GM12878 (cell line): Measurements from ENCODE around the gene CRKL. TPM values are rescaled to one million over a fixed set of nuclear protein-coding genes. Genes with fewer than 3 reads are reported as not detected.

Experiments used
- ATAC-seq: fragments of 200-7000 bp; cut with Tn5 transposase; 3 replicates; pipeline ENCODE4 v1.9.1; 2020; ENCODE audit warnings: mild to moderate bottlenecking, moderate library complexity
- BruUV-seq: library from RNA; stranded (reverse); fragments of 400-500 nt; replicated peaks from 2 replicates; lab custom pipeline; 2021; lab: Mats Ljungman, UMichigan
- CTCF ChIA-PET: fragments of 300-600 bp; sonication (Branson Sonifier 250); formaldehyde crosslinking; extraction: SDS; loops from one replicate; lab custom pipeline; 2021; ENCODE audit warnings: inconsistent platforms; lab: Yijun Ruan, JAX
- POLR2A ChIA-PET: fragments of 350-600 bp; formaldehyde crosslinking; extraction: SDS; loops from one replicate; lab custom pipeline; 2021; ENCODE audit warnings: inconsistent platforms; lab: Charles Lee
- RAD21 ChIA-PET: fragments of 300-600 bp; sonication (Branson Sonifier 250); formaldehyde crosslinking; loops from one replicate; lab custom pipeline; 2023; ENCODE audit warnings: antibody characterized with exemption; ENCODE audit not compliant: unreplicated experiment; lab: Charles Lee
- SMC1A ChIA-PET: fragments of 300-600 bp; sonication (Branson Sonifier 250); formaldehyde crosslinking; loops from one replicate; lab custom pipeline; 2023; ENCODE audit not compliant: unreplicated experiment, uncharacterized antibody; lab: Charles Lee
- DNase-seq: peaks from one replicate; pipeline ENCODE4 v3.0.0-alpha.2; 2011; ENCODE audit warnings: low read depth, low spot score
- FAIRE-seq: peaks from 3 replicates; lab custom pipeline; 2011; peaks lifted over from hg19 to GRCh38; lab: Jason Lieb, UNC
- H2AFZ ChIP-seq: 2 replicates; pipeline ENCODE4 v1.6.0; 2011; ENCODE audit warnings: low read depth, low read length, control low read depth; ENCODE audit not compliant: control insufficient read depth
- H3K27ac ChIP-seq: 2 replicates; pipeline ENCODE4 v1.5.1; 2011; ENCODE audit warnings: control low read depth; ENCODE audit not compliant: control insufficient read depth, insufficient read depth
- H3K27me3 ChIP-seq, 2 experiments: replicated peaks in 1 of 2; 2 replicates each; pipeline versions ENCODE4 v1.6.0 to v1.6.1; 2011; ENCODE audit warnings: low read length in 1 of 2; ENCODE audit not compliant: control insufficient read depth in 2 of 2, insufficient read depth in 2 of 2
- H3K36me3 ChIP-seq, 2 experiments: 2 replicates each; pipeline ENCODE4 v1.5.1; 2011; ENCODE audit warnings: low read length in 1 of 2; ENCODE audit not compliant: control insufficient read depth in 2 of 2, insufficient read depth in 2 of 2
- H3K4me1 ChIP-seq: 2 replicates; pipeline ENCODE4 v1.6.1; 2011; ENCODE audit warnings: mild to moderate bottlenecking, low read length, moderate library complexity, mixed read lengths; ENCODE audit not compliant: control insufficient read depth, insufficient read depth
- H3K4me2 ChIP-seq: 2 replicates; pipeline ENCODE4 v1.6.0; 2011; ENCODE audit warnings: control low read depth; ENCODE audit not compliant: control insufficient read depth, insufficient read depth
- H3K4me3 ChIP-seq: fragments of 200-600 bp; sonication (generic); 2 replicates; pipeline ENCODE4 v1.5.1; 2016
- H3K79me2 ChIP-seq: 2 replicates; pipeline ENCODE4 v1.6.0; 2011; ENCODE audit warnings: low read length; ENCODE audit not compliant: control insufficient read depth, insufficient read depth
- H3K9ac ChIP-seq: 2 replicates; pipeline ENCODE4 v1.8.0; 2011; ENCODE audit warnings: low read length, control low read depth, mixed read lengths; ENCODE audit not compliant: control insufficient read depth, insufficient read depth
- H3K9me3 ChIP-seq: replicated peaks from 3 replicates; pipeline ENCODE4 v1.5.1; 2011; ENCODE audit warnings: mild to moderate bottlenecking, low read length; ENCODE audit not compliant: control insufficient read depth, insufficient read depth
- H4K20me1 ChIP-seq: 2 replicates; pipeline ENCODE4 v1.6.0; 2011; ENCODE audit not compliant: control insufficient read depth, insufficient read depth
- BACH1 ChIP-seq: fragments of 450-650 bp; IDR thresholded peaks from 2 replicates; pipeline ENCODE4 v1.6.1; 2017; ENCODE audit warnings: mild to moderate bottlenecking, borderline replicate concordance
- GABPA ChIP-seq: IDR thresholded peaks from 2 replicates; pipeline ENCODE4 v1.6.1; 2014; ENCODE audit warnings: antibody characterized with exemption, low read depth, mild to moderate bottlenecking, inconsistent platforms
- NFXL1 ChIP-seq: fragments of 450-650 bp; IDR thresholded peaks from 2 replicates; pipeline ENCODE4 v1.6.1; 2017; ENCODE audit warnings: antibody characterized with exemption, mild to moderate bottlenecking, borderline replicate concordance
- NFYB ChIP-seq: IDR thresholded peaks from 2 replicates; pipeline ENCODE4 v1.6.1; 2011; ENCODE audit warnings: low read depth, mild to moderate bottlenecking, low read length, improper control_type of control experiment, moderate library complexity; ENCODE audit not compliant: insufficient read depth
- NRF1 ChIP-seq: conservative IDR thresholded peaks from 2 replicates; pipeline ENCODE4 v1.6.1; 2011; ENCODE audit warnings: mild to moderate bottlenecking, low read depth, low read length, improper control_type of control experiment
- RB1 ChIP-seq: fragments of 450-650 bp; formaldehyde crosslinking; IDR thresholded peaks from 2 replicates; pipeline ENCODE4 v1.6.1; 2017; ENCODE audit warnings: mild to moderate bottlenecking, borderline replicate concordance
- RELB ChIP-seq: fragments of 450-650 bp; IDR thresholded peaks from 2 replicates; pipeline ENCODE4 v1.6.1; 2017; ENCODE audit warnings: low read depth, mild to moderate bottlenecking, moderate library complexity
- RFX5 ChIP-seq: IDR thresholded peaks from 2 replicates; pipeline ENCODE4 v1.6.1; 2011; ENCODE audit warnings: low read depth, low read length, improper control_type of control experiment
- SMAD1 ChIP-seq: fragments of 450-650 bp; IDR thresholded peaks from 2 replicates; pipeline ENCODE4 v1.6.1; 2018; ENCODE audit warnings: mild to moderate bottlenecking, low read depth; ENCODE audit not compliant: partially characterized antibody
- WRNIP1 ChIP-seq: IDR thresholded peaks from 2 replicates; pipeline ENCODE4 v1.6.1; 2011; ENCODE audit warnings: low read depth, low read length, improper control_type of control experiment, borderline replicate concordance
- YY1 ChIP-seq: IDR thresholded peaks from 2 replicates; pipeline ENCODE4 v1.6.1; 2011; ENCODE audit warnings: low read depth, mild to moderate bottlenecking, low read length
- ZBTB4 ChIP-seq: fragments of 450-650 bp; formaldehyde crosslinking; IDR thresholded peaks from 2 replicates; pipeline ENCODE4 v1.4.0; 2022; ENCODE audit warnings: mild to moderate bottlenecking, moderate library complexity
- WGBS: methylation state at CpG from one replicate; pipeline ENCODE4 v1.1.6; 2016; ENCODE audit warnings: low lambda C conversion rate; ENCODE audit not compliant: insufficient replicate concordance, insufficient coverage; ENCODE audit errors: missing lambda C conversion rate; 5-methylcytosine and 5-hydroxymethylcytosine counted together
- in situ Hi-C: fragments of 300-500 bp; cut with MboI; formaldehyde crosslinking; loops from 9 replicates; pipeline ENCODE4 v1.14.3; 2018; ENCODE audit warnings: mixed read lengths
- intact Hi-C: fragments of 100-400 bp; cut with micrococcal nuclease; formaldehyde crosslinking; loops from one replicate; pipeline ENCODE4 v1.14.2; 2022; ENCODE audit not compliant: unreplicated experiment
- polyA plus RNA-seq, 11 experiments: library from polyadenylated mRNA; depleted of rRNA in 4 of 11; unstranded in 6 of 11; stranded (reverse) in 5 of 11; fragments of >200 nt; fragmentation: Nextera tagmentation in 4 of 11; fragmentation: Illumina TruSeq in 1 of 11; extraction: Ambion mirVana in 4 of 11; extraction: Trizol in 1 of 11; gene quantifications; 1 replicate in 1 of 11; 2 replicates in 10 of 11; pipeline versions ENCODE4 v1.2.1 to v1.2.3, GENCODE V29; 2011 to 2016; ENCODE audit warnings: inconsistent platforms in 2 of 11, missing spikeins in 2 of 11, low read depth in 1 of 11
- total RNA-seq, 4 experiments: library from RNA; depleted of rRNA in 3 of 4; stranded (reverse); fragments of >200 nt in 3 of 4; fragmentation: Illumina TruSeq in 1 of 4; extraction: Trizol in 1 of 4; gene quantifications; 2 replicates each; pipeline versions ENCODE4 v1.2.1 to v1.2.3, GENCODE V29; 2013 to 2021

Gene CRKL
- total and polyA plus RNA-seq, 10 of the 15 experiments (the other 5 are each of a cell fraction or from before 2014, with no cell fraction given), result 12.6 to 61.2 (median 32.7) TPM

DNA sequence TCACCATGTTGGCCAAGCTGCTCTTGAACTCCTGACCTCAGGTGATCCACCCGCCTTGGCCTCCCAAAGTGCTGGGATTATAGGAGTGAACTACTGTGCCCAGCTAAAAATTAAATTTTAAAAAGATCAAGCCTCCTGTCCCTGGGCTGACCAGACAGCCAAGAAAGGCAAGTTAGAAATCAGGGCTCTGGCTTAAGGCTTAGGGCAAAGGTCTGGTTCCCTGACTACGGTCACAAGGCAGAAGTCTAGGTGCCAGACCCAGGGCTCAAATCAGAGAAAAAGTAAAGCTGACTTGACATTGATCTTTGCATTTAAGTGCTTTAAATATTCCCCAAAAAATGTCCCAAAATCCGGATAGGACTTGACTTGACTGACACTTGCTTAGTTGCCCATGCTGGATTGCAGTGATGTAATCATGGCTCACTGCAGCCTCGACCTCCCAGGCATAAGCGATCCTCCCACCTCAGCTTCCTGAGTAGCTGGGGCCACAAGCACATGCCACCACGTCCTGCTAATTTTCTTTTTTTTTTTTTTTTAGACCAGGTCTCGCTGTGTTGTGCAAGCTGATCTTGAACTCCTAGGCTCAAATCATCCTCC, 17.3 kb upstream of the CRKL start:
- Histone ChIP-seq H3K79me2 (no peaks in the 10 kb centered on the region), H3K4me2 (no peak overlapping the region), H3K9ac (no peak overlapping the region), H3K4me1 (no peaks in the 10 kb centered on the region), H4K20me1 (no peaks in the 10 kb centered on the region), H3K9me3 (no peaks in the 10 kb centered on the region), H3K4me3 (no peak overlapping the region), H2AFZ (no peak overlapping the region), H3K36me3 (no peaks in the 10 kb centered on the region), H3K27me3 (no peaks in the 10 kb centered on the region), H3K27ac (no peak overlapping the region)
- DNase-seq, result no peak
- intact Hi-C loops (no loop called here), in situ Hi-C loops (no loop called here)
- POLR2A ChIA-PET, result no interaction called here
- RAD21 ChIA-PET, result no interaction called here
- CTCF ChIA-PET, result interaction anchor here (0.6 kb wide), 1 partner anchor 10 kb away, joined by 4 read pairs; no protein-coding TSS in a partner anchor
- WGBS, result 46% methylated on average over 6 of the region's 7 CpGs
- FAIRE-seq, result no peak
- BruUV-seq, result no TSS peak
- SMC1A ChIA-PET, result no interaction called here
- no peak for ATAC-seq
- TF ChIP-seq NRF1 (no peak), GABPA (no peak), RELB (no peak), WRNIP1 (no peak), RB1 (no peak), RFX5 (no peak), ZBTB4 (CRISPR knock-in tag) (no peak), SMAD1 (no peak), NFXL1 (no peak), BACH1 (no peak), NFYB (no peak), YY1 (no peak)
